ENCODE data around the gene NOL4L.
"Not testable (repeated sequence)": the region's sequence is repeated elsewhere in the genome, so short reads cannot be mapped to it uniquely, and the experiment has no call there.

The NOL4L gene

GRCh38 chr20:32507998-32508774, 76.9 kb downstream of the NOL4L start:
- no peak for DNase-seq (ENCODE audit: low spot score)

GRCh38 chr20:32506721-32507120, 78.4 kb downstream of the NOL4L start:
- no peak for DNase-seq (ENCODE audit: low spot score)

GRCh38 chr20:32505723-32506473, 79.2 kb downstream of the NOL4L start:
- DNase-seq (ENCODE audit: low spot score): no peak

- DNase-seq (ENCODE audit: low spot score): no peak
These were observed 83.4 kb downstream of the NOL4L start for GRCh38 chr20:32501709-32502108.

GRCh38 chr20:32497589-32498224, 87.4 kb downstream of the NOL4L start:
- no peak for DNase-seq (ENCODE audit: low spot score)

- no peak for DNase-seq (ENCODE audit: low spot score)
These were observed 88.2 kb downstream of the NOL4L start for GRCh38 chr20:32496811-32497533.

GRCh38 chr20:32495949-32496348, 89.2 kb downstream of the NOL4L start:
- no peak for DNase-seq (ENCODE audit: low spot score)

GRCh38 chr20:32495217-32495565, 89.9 kb downstream of the NOL4L start:
- DNase-seq (ENCODE audit: low spot score): no peak

- DNase-seq (ENCODE audit: low spot score): no peak
These were observed 90.5 kb downstream of the NOL4L start for GRCh38 chr20:32494483-32495216.

- no peak for DNase-seq (ENCODE audit: low spot score)
These were observed 91.8 kb downstream of the NOL4L start for GRCh38 chr20:32493356-32493755.

GRCh38 chr20:32491764-32492151, 93.4 kb downstream of the NOL4L start:
- not testable (repeated sequence) for DNase-seq (ENCODE audit: low spot score)

GRCh38 chr20:32490942-32491763, 94.0 kb downstream of the NOL4L start:
- no peak for DNase-seq (ENCODE audit: low spot score)

GRCh38 chr20:32488066-32488838, 96.9 kb downstream of the NOL4L start:
- no peak for DNase-seq (ENCODE audit: low spot score)

- DNase-seq (ENCODE audit: low spot score): no peak
These were observed 97.8 kb downstream of the NOL4L start for GRCh38 chr20:32487381-32487780.

GRCh38 chr20:32485770-32486478, 99.2 kb downstream of the NOL4L start:
- no peak for DNase-seq (ENCODE audit: low spot score)

- peak; percentile 87 for DNase-seq (ENCODE audit: low spot score)
These were observed 100.0 kb downstream of the NOL4L start for GRCh38 chr20:32484958-32485769.

- DNase-seq (ENCODE audit: low spot score): no peak
These were observed 100.7 kb downstream of the NOL4L start for GRCh38 chr20:32484225-32484957.
